ENCODE data around the gene C2orf72. TPM values are rescaled to one million over a fixed set of nuclear protein-coding genes. Genes with fewer than 3 reads are reported as not detected.

Gene C2orf72
- total RNA-seq, 1 donor from 2014 or later = 0.84 TPM

DNA sequence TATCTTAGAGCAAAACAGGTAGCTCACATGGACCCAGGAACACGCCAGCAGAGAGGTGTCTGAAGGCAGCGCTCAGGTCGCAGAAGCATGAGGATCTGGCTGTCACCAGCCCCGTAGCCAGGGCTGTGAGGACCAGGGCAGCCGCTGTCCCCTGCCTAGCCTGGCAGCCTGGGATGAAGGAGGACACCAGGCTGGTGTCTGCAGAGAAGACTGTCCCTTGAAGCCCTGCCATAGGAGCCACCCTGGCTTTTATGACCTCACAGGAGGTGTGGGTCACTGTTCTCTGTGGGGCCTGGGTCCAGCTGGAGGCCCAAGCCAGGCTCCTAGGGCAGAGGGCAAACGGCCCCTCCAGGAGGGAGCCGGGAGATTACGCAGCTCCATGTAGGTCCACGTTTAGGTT lies 41.5 kb upstream of the C2orf72 start, which contains the start of gene SPATA3:
Gene SPATA3 (plus strand): TSS at position 301 of the 400 bp plus-strand sequence. CDS start 113 bp downstream, outside the sequence.
- H3K4me1 Mint-ChIP-seq (ENCODE audit: low read depth, unreplicated experiment) = no peaks in the 10 kb centered on the region
- no peak within 1 kb of the TSS for H3K27ac ChIP-seq (ENCODE audit: low read depth, low read length)
- no peaks in the 10 kb centered on the region for H3K36me3 Mint-ChIP-seq (ENCODE audit: low read depth, unreplicated experiment)
- H3K27ac Mint-ChIP-seq (ENCODE audit: unreplicated experiment) = no peak within 1 kb of the TSS
- H4K20me1 ChIP-seq (ENCODE audit: insufficient read depth, low read length) = no peaks in the 10 kb centered on the region
- DNase-seq (ENCODE audit: low read depth) (no peak), FAIRE-seq (no peak)
- H2AFZ ChIP-seq (ENCODE audit: low read depth, low read length) = no peak within 1 kb of the TSS
- H3K36me3 ChIP-seq (ENCODE audit: insufficient read depth, low read length) = no peaks in the 10 kb centered on the region
- no peak within 1 kb of the TSS for H3K9ac ChIP-seq (ENCODE audit: low read length)
- H3K4me3 Mint-ChIP-seq (ENCODE audit: unreplicated experiment) = no peak within 1 kb of the TSS
- TF ChIP-seq, protein P1, sequence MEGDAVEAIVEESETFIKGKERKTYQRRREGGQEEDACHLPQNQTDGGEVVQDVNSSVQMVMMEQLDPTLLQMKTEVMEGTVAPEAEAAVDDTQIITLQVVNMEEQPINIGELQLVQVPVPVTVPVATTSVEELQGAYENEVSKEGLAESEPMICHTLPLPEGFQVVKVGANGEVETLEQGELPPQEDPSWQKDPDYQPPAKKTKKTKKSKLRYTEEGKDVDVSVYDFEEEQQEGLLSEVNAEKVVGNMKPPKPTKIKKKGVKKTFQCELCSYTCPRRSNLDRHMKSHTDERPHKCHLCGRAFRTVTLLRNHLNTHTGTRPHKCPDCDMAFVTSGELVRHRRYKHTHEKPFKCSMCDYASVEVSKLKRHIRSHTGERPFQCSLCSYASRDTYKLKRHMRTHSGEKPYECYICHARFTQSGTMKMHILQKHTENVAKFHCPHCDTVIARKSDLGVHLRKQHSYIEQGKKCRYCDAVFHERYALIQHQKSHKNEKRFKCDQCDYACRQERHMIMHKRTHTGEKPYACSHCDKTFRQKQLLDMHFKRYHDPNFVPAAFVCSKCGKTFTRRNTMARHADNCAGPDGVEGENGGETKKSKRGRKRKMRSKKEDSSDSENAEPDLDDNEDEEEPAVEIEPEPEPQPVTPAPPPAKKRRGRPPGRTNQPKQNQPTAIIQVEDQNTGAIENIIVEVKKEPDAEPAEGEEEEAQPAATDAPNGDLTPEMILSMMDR (IDR thresholded peaks at IDR 0.05; ENCODE audit: insufficient read depth, low read depth, low read length) = no peak
- TF ChIP-seq EZH2 (IDR thresholded peaks at IDR 0.05; ENCODE audit: insufficient read depth, low read length) = no peak
- no peaks in the 10 kb centered on the region for H3K9me3 ChIP-seq (ENCODE audit: insufficient read depth, low read depth, low read length)
- peaks cover 45% of the 10 kb centered on the region for H3K27me3 Mint-ChIP-seq (ENCODE audit: low read depth, unreplicated experiment)
- H3K79me2 ChIP-seq (ENCODE audit: insufficient read depth, low read length) = no peaks in the 10 kb centered on the region
- peaks cover 22% of the 10 kb centered on the region for H3K9me3 Mint-ChIP-seq (ENCODE audit: unreplicated experiment)
- no peak within 1 kb of the TSS for H3K4me3 ChIP-seq (ENCODE audit: insufficient read depth, low read depth, low read length)
- no peak within 1 kb of the TSS for H3K4me2 ChIP-seq (ENCODE audit: low read length)
- H3K4me1 ChIP-seq (ENCODE audit: insufficient read depth, low read length) = no peaks in the 10 kb centered on the region
- H3K27me3 ChIP-seq (ENCODE audit: insufficient read depth, low read length) = peaks cover 34% of the 10 kb centered on the region

DNA sequence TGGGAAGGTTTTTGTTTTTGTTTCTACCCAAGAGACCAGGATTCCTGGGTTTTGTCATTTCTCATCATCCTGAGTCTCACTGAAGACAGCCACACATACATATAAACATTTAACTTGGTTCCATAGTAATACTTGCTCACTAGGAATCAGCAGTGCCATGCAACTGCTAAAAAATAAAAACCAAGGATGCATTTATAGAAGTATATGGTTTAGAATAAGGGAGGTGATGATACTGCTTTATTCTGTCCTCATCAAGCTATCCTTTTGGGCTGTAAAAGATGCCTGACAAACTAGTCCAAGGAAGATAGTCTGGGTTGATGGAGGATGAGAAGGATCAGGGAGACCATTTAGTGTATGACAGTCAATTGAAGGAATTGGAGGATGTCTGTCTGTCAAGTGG lies 40.7 kb upstream of the C2orf72 start:
- Histone ChIP-seq H3K79me2 (ENCODE audit: insufficient read depth, low read length) (no peaks in the 10 kb centered on the region), H3K36me3 (ENCODE audit: insufficient read depth, low read length) (no peaks in the 10 kb centered on the region), H2AFZ (ENCODE audit: low read depth, low read length) (no peak overlapping the region), H3K4me1 (ENCODE audit: insufficient read depth, low read length) (no peaks in the 10 kb centered on the region), H4K20me1 (ENCODE audit: insufficient read depth, low read length) (no peaks in the 10 kb centered on the region), H3K9ac (ENCODE audit: low read length) (no peak overlapping the region), H3K9me3 (ENCODE audit: insufficient read depth, low read depth, low read length) (no peaks in the 10 kb centered on the region), H3K27ac (ENCODE audit: low read depth, low read length) (no peak overlapping the region), H3K4me3 (ENCODE audit: insufficient read depth, low read depth, low read length) (no peak overlapping the region), H3K27me3 (ENCODE audit: insufficient read depth, low read length) (peaks cover 32% of the 10 kb centered on the region), H3K4me2 (ENCODE audit: low read length) (no peak overlapping the region)
- Mint-ChIP-seq H3K27ac (ENCODE audit: unreplicated experiment) (no peak overlapping the region), H3K36me3 (ENCODE audit: low read depth, unreplicated experiment) (no peaks in the 10 kb centered on the region), H3K4me3 (ENCODE audit: unreplicated experiment) (no peak overlapping the region), H3K9me3 (ENCODE audit: unreplicated experiment) (peaks cover 22% of the 10 kb centered on the region), H3K4me1 (ENCODE audit: low read depth, unreplicated experiment) (no peaks in the 10 kb centered on the region), H3K27me3 (ENCODE audit: low read depth, unreplicated experiment) (peaks cover 47% of the 10 kb centered on the region)
- DNase-seq (ENCODE audit: low read depth) (no peak), FAIRE-seq (no peak)
- TF ChIP-seq EZH2 (IDR thresholded peaks at IDR 0.05; ENCODE audit: insufficient read depth, low read length) = no peak
- TF ChIP-seq, protein P1 (IDR thresholded peaks at IDR 0.05; ENCODE audit: insufficient read depth, low read depth, low read length) = no peak

DNA sequence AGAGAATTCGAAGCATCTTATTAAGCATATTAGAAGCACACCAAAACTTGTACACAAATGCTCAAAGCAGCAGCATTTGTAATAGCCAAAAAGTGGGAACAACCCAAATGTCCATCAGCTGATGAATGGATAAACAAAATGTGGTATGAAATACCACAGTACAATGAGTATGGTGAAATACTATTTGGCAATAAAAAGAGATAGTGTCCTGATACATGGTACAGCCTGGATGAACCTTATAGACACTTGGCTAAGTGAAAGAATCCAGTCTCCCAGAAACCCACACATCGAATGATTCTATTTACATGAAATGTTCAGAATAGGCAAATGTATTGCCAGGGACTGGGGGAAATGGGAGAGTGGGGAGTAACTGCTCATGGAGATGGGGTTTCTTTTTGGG lies 38.4 kb upstream of the C2orf72 start:
- Histone ChIP-seq H3K9ac (ENCODE audit: low read length) (no peak overlapping the region), H2AFZ (ENCODE audit: low read depth, low read length) (no peak overlapping the region), H3K4me1 (ENCODE audit: insufficient read depth, low read length) (no peaks in the 10 kb centered on the region), H3K36me3 (ENCODE audit: insufficient read depth, low read length) (no peaks in the 10 kb centered on the region), H3K4me3 (ENCODE audit: insufficient read depth, low read depth, low read length) (no peak overlapping the region), H3K79me2 (ENCODE audit: insufficient read depth, low read length) (no peaks in the 10 kb centered on the region), H3K27ac (ENCODE audit: low read depth, low read length) (no peak overlapping the region), H3K4me2 (ENCODE audit: low read length) (no peak overlapping the region), H3K9me3 (ENCODE audit: insufficient read depth, low read depth, low read length) (no peaks in the 10 kb centered on the region), H3K27me3 (ENCODE audit: insufficient read depth, low read length) (peaks cover 26% of the 10 kb centered on the region), H4K20me1 (ENCODE audit: insufficient read depth, low read length) (no peaks in the 10 kb centered on the region)
- Mint-ChIP-seq H3K27me3 (ENCODE audit: low read depth, unreplicated experiment) (peaks cover 50% of the 10 kb centered on the region), H3K27ac (ENCODE audit: unreplicated experiment) (no peak overlapping the region), H3K4me1 (ENCODE audit: low read depth, unreplicated experiment) (no peaks in the 10 kb centered on the region), H3K9me3 (ENCODE audit: unreplicated experiment) (peaks cover 21% of the 10 kb centered on the region), H3K36me3 (ENCODE audit: low read depth, unreplicated experiment) (no peaks in the 10 kb centered on the region), H3K4me3 (ENCODE audit: unreplicated experiment) (no peak overlapping the region)
- no peak for DNase-seq (ENCODE audit: low read depth)
- FAIRE-seq = no peak
- no peak for TF ChIP-seq EZH2 (IDR thresholded peaks at IDR 0.05; ENCODE audit: insufficient read depth, low read length)
- TF ChIP-seq, protein P1 (IDR thresholded peaks at IDR 0.05; ENCODE audit: insufficient read depth, low read depth, low read length) = no peak

Data from astrocyte (in vitro differentiated cells and primary cell).